HG03175 (cell line): Measurements from ENCODE around the gene TIMM9.
A peak's percentile ranks its signal among the peaks of the same experiment; 100 is the strongest.
"Not testable (repeated sequence)": the region's sequence is repeated elsewhere in the genome, so short reads cannot be mapped to it uniquely, and the experiment has no call there.

Experiments
- ATAC-seq: cut with Tn5 transposase; IDR thresholded peaks from one replicate; pipeline ENCODE4 v1.9.1; 2021; ENCODE audit warnings: mild to moderate bottlenecking, moderate library complexity; ENCODE audit not compliant: unreplicated experiment

TIMM9 gene, protein sequence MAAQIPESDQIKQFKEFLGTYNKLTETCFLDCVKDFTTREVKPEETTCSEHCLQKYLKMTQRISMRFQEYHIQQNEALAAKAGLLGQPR

DNA sequence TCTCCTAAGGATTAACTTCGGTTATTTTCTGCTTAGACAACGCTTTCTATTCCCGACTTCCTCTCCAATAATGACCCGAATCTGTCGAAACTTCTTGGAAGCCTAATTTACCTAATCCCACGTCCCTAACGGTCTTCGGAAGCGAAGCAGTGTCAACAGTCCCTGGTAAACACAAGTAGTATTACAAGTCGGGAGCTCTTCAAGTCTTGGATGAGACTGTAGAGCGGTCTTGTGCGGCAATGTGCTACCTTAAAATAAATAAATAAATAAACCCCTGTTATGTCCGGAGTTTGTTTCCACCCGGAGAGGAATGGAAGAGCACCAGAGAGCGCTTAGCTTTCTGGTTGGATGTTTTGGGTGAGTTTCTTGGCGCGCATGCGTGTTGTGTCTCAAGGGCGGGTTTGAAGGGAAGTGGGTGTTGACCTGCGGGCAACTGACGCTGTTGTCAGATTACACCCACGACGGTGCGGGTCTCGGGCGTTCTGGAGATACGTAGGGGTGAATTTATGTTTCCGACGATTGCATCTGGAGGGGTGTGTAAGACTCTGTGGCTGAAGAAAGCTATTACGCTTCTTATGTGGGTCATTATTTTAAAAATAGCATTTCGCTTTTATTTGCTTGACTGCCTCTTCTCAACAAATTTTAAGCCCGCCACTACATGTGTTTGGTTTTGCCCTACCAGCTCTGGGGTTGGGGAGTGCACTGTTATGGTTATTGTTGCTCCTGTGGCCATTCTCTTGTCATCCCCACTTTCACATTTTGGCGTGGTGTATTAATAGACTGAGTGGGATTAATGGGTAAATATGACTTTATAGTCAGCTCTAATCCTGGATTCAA, at the start of gene TIMM9, which contains the start of gene KIAA0586:
Gene TIMM9 (minus strand): TSS at position 251 of the 837 bp plus-strand sequence. CDS start 15,586 bp downstream, outside the sequence.
Gene KIAA0586 (plus strand): TSS at position 439 of the 837 bp plus-strand sequence. CDS start 546 bp downstream, outside the sequence.
- peak; percentile 95 for ATAC-seq

DNA sequence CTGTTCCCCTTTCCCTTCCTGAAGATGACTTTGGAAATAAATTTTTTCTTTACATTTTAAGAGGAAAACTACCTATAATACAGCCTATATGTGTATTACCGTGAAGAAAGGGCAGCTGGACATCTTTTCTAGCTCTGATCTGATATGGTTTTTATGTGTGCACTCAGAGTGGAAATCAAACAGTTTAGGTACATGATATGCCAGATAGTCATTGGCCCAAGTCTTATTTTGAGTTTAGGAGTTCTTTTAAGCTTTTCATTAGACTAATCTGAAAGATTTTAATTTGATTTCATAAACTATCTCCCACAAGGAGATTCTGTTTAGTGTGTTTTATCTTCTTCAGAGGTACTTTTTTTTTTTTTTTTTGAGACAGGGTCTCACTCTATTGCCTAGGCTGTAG, 49.0 kb upstream of the TIMM9 start:
- no peak for ATAC-seq

DNA sequence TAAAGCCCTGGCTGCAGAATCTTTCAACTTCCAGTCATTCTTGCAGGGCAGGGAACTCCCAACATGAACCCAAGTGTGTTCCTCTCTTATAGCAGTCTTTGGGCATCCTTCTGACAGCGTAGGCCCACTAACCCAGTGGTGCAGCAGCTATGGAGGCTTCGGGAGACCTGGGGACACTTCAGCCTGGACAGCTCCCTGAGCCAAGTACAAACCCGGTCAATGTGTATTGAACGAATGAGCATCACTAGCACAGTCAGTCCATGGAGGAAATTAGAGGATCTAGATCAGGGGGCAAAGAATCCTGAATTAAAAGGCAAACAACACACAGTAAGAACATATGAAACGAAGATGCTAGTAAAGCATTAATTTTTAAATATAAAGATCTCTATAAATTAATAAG, 42.0 kb upstream of the TIMM9 start:
- no peak for ATAC-seq

DNA sequence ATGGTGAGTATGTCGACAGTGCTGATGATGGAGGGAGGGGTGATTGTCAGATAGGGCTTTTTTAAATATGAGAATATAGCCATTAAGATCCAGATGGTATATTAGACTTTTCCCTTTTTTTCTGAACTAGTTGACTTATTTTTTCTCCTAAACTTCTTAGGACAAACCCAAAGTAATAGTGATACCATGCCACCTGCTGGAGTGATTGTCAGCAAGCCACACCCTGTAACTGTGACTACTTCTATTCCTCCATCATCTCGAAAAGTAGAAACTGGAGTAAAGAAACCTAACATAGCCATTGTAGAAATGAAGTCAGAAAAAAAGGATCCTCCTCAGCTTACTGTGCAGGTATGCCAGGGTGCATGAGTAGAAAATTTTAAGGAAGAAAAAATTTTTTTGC, 40.2 kb upstream of the TIMM9 start:
- ATAC-seq, result no peak

DNA sequence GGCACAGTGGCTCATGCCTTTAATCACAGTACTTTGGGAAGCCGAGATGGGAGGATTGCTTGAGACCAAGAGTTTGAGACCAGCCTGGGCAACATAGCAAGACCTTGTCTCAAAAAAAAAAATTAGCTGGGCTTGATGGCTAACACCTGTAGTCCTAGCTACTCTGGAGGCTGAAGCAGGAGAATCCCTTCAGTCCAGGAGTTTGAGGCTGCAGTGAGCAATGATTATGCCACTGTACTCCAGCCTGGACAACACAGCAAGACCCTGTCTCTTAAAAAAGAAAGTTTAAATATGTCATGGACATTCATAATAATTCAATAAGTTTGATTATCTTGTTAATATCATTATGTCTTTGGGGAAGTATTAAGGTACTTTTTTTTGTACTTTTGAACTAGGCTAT, 39.1 kb upstream of the TIMM9 start:
- no peak for ATAC-seq

DNA sequence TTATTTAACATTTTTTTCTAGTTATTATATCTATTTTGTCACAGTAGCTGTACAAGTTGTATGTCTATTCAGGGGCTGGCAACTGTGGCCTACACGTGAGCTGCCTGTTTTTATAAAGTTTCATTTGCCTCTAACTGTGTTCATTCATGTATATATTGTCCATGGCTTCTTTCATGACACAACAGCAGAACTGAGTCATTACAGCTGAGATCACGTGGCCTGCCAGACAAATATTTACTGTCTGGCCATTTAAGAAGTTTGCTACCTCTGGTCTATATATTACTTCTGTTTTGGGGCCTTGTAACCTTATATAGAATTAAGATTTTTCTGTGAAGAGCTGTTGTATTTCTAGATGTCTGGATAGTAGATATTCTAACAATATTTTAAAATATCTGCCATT, 38.1 kb upstream of the TIMM9 start:
- no peak for ATAC-seq

DNA sequence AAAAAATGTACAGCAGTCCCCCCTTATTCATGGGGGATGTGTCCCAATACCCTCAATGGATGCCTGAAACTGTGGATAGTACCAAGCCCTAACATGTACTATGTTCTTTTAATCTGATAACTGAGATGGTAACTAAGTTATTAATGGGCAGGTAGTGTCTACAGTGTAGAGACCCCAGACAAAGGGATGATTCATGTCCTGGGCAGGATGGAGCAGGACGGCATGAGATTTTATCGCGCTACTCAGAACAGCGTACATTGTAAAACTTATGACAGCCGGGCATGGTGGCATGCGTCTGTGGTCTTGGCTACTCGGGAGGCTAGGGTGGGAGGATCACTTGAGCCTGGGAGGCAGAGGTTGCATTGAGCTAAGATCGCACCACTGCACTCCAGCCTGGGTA, 37.3 kb upstream of the TIMM9 start:
- ATAC-seq, result no peak

DNA sequence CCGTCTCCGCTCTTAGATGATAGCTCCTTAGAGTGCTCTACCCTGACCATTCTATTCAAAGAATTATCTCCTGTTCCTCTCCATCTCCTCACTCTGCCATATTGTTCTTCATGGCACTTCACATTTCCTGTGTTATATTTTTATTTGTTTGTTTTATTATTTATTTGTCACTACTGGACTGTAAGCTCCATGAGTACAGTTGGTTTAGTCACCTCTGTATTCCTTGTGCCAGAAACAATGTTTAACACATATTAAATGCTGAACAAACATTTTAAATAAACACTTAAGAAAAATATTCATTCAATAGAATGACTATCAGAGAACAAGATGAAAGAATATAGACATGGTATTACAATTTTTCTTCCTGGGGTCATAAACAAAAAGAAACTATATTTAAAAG, 35.8 kb upstream of the TIMM9 start:
- ATAC-seq, result no peak

DNA sequence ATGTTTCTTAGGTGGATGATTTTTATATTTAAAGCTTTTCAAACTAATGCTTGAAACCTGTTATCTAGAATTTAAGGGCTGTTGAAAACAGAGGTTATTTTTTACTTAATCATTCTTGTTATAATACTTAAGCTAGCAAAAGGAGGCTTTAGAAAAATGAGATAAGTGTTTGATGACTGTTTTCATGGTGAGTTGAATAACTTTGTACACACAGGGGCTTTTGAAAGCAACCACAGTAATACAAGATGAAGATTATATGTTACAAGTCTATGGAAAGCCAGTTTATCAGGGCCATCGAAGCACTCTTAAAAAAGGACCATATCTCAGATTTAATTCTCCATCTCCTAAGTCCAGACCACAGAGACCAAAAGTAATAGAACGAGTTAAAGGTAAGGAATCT, 33.4 kb upstream of the TIMM9 start:
- no peak for ATAC-seq

DNA sequence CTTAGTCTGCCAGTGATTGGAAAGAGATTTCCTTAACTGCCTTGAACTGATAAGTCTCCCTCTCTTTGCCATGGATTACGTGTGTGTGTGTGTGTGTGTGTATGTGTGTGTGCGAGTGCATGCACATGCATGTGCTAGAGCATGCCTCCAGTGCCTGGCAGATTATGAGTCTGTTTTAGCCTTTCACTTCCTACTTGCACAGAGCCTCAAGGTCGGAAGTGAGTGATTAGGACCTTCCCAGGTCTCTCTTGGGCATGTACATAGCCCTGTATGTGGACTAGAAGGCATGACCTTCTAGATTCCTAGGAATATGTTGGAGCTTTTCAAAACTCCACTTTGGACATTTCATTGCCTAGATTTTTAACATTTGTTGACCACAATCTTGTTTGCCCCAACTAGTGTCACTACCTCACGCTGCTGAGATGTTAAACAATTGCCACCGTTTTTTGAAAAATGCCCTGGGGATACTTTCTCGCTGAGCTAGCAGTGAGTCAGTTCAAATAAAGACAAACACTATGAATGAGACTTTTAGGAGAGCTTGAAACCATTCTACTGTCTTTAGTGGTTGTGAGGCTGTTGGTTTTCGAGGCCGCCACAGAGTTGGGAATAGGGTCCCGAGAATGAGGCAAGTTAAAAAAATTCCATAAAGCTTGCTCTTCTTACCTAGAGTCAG, 28.4 kb upstream of the TIMM9 start:
- ATAC-seq, result no peak

DNA sequence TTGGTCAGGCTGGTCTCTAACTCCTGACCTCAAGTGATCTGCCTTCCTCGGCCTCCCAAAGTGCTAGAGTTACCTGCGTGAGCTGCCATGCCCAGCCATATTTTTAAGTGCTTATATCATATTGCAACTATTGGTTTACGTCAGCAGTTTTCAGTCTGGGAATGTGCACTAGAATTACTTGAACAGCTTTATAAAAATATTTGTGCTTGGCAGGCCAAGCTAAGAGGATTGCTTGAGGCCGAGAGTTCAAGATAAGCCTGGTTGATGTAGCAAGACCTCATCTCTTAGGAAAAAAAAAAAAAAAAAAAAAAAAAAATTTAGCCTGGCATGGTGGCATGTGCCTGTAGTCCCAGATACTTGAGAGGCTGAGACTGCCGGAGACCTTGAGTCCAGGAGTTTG, 17.3 kb upstream of the TIMM9 start:
- no peak for ATAC-seq

DNA sequence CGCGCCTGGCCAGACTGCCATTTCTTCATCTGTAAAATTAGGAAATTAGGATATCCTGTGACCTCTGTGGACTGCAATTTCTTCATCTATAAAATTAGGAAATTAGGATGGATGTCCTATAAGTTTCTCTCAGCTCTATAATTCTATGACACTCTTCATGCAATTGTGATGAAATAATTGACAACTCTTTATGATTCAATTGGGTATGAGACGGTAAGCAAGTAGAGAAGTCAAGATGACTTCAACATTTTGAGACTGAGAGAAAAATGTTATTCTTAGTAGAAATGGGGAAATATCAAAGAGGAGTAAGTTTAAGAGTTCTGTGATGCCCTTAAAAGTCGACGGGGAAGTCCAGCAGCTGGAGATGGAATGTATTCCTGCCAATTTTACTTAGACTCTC, 12.1 kb upstream of the TIMM9 start:
- no peak for ATAC-seq

DNA sequence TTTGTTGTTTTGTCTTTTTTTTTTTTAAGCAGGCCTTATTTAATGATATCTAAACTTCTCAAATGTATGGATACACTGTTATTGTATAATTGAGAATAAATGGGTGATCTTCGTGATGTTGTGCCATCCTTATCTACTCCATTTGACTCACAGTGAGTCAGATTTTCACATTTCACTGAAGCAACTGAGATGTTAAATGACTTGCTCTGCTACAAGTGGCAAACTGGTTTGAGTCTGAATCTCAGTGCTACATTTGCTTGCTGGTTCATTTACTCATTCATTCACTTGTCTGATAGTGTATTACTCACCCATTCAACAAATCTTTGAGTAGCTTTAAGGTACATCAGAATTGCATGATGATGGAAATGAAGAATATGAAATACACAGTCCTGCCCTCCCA, 2.8 kb upstream of the TIMM9 start:
- no peak for ATAC-seq

DNA sequence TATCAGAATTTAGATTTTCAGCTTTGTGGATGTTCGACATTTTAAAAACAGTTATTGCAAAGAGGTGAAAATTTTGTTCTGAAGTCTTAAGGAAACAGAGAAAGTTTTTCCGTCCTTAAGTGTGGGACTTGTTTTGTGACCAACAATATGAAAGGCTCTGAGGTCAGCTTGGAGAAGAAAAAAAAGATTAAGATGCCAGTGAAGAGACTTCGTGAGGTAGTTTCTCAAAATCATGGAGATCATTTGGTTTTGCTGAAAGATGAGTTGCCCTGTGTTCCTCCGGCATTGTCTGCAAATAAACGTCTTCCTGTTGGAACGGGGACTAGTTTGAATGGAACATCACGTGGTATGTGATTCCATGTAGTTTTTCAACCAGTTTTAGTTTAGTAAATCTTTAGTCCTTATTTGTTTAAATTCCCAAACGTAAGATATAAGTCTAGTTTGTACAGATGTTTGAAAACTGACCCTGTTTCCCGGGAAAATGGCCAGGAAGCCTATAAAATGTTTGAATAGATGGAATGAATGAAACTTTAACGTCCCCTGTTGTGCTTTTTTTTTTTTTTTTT, 870 bp upstream of the TIMM9 start:
- ATAC-seq, result no peak

DNA sequence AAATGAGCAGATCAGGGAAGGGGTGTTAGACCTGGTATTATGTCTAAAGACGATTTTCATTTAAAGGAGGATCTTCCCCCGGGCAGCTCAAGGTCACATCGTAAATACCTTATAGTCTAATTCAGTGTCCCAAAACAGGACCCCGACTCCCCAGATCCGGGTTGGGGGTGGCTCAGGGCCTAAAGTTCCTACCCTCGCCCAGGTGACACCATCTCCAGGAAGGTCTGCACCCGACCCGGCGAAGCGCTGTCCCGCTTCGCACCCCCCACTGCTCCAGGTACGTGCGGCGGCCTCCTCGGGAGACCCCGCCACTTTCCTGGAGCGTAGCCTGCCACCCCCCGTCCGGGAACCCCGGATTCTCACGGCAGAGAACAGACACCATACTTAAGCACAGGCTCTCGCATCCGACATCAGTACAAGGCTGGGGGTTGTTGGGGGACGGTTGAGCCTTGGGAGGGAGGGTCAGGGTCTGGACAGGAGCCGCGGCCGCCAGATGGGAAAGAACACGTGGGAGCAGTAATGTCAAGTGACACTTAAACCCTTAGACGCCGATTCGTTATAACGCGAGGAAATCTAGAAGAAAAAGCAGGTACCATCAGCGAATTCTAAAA, 556 bp downstream of the TIMM9 start:
- peak; percentile 34 for ATAC-seq

DNA sequence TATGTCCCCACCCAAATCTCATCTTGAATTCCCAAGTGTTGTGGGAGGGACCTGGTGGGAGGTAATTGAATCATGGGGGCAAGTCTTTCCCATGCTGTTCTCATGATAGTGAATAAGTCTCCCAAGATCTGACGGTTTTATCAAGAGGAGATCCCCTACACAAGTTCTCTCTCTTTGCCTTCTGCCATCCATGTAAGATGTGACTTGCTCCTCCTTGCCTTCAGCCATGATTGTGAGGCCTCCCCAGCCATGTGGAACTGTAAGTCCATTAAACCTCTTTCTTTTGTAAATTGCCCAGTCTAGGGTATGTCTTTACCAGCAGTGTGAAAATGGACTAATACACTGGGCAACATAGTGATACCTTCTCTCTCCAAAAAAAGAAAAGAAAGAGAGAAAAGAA, 10.4 kb downstream of the TIMM9 start:
- not testable (repeated sequence) for ATAC-seq

DNA sequence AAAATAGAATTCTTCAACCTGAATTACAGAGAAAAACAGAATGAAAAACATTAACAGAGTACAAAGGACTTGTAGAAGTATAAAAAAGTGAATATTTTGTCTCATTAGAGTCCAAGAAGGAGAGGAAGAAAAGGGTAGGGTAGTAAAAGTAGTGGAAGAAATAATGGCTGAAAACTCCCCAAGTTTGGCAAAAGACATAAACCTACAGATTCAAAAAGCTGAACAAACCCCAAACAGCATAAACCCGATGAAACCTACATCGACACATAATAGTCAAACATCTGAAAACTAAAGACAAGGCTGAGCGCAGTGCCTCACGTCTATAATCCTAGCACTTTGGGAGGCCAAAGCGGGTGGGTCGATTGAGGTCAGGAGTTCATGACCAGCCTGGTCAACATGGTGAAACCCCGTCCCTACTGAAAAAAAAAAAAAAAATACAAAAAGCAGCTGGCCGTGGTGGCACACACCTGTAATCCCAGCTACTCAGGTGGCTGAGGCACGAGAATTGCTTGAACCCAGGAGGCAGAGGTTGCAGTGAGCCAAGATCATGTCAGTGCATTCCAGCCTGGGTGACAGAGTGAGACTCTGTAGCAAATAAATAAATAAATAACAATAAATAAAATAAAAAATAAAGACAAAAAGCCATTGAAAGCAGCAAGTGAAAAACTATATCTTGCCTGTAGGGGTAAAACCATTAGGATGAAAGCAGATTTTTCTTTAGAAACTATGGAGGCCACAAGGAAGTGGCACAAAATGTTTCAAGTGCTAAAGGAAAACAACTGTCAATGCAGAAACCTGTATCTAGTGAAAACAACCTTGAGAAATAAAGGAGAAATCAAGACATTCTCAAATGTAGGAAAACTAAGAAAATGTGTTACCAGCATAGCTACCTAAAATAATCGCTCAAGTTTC, 11.4 kb downstream of the TIMM9 start:
- no peak for ATAC-seq

DNA sequence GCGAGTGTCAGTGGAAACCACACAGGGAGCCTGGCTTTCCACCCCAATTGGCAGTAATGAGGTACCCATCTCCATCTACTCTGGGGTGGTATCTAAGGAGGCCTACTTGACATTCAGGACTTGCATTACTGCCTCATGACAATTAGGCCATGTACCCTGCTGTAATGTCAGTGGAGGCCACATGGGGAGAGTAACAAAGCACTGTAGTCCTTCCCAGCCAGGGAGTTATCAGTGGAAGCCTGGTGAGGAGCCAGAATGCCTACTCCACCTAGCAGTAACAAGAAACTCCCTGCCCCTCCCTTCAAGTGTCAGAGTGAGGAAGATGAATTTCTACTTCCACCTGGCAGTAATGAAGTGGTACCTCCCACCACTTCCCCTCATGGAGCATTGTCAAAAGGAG, 12.5 kb downstream of the TIMM9 start:
- ATAC-seq, result no peak

DNA sequence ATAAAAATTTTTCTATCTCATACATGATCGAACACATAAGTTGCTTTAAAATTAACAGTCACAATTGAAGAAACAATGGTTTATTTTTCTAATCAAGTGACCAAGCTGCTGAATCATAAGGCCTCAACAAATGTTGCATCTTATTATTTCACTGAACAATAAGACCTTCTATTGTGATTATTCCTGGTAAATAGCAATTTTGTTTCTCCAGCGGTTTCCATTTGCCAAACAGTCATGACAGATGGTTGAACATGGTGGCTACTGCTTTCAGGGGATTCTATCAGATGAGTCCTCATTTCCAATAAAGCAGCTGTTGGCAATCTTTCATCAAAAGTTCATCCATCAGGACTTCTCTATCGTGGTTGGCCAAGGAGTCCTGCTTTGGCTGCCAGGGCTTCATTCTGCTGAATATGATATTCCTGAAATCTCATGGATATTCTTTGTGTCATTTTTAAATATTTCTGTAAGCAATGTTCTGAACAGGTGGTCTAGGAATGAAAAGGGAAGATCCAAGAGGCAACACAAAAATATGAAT, 18.6 kb downstream of the TIMM9 start:
- no peak for ATAC-seq

DNA sequence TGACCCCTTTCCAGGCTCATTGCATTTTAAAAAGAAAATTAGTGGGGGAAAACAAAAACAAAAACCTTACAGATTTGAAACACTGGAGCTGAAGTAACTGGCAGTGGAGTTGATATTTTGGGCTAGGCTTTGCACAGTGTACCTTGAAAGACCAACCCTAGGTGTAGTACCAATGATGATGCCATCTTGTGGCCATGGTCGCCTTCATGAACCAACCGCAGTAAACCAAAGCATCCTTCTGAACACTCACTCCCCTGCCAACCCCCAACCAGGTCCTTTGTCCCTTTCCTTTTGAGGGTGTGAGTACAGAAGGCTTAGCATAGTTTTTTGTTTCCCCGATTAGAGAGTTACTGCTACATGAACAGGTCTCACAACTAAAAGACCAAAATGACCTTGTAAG, 25.7 kb downstream of the TIMM9 start:
- no peak for ATAC-seq
